ENCODE measurements around the gene TSPAN9. TPM values are rescaled to one million over a fixed set of nuclear protein-coding genes. Genes with fewer than 3 reads are reported as not detected.

The TSPAN9 gene
- polyA plus RNA-seq, 3 donors = 0.15 to 0.34 (median 0.25) TPM

DNA sequence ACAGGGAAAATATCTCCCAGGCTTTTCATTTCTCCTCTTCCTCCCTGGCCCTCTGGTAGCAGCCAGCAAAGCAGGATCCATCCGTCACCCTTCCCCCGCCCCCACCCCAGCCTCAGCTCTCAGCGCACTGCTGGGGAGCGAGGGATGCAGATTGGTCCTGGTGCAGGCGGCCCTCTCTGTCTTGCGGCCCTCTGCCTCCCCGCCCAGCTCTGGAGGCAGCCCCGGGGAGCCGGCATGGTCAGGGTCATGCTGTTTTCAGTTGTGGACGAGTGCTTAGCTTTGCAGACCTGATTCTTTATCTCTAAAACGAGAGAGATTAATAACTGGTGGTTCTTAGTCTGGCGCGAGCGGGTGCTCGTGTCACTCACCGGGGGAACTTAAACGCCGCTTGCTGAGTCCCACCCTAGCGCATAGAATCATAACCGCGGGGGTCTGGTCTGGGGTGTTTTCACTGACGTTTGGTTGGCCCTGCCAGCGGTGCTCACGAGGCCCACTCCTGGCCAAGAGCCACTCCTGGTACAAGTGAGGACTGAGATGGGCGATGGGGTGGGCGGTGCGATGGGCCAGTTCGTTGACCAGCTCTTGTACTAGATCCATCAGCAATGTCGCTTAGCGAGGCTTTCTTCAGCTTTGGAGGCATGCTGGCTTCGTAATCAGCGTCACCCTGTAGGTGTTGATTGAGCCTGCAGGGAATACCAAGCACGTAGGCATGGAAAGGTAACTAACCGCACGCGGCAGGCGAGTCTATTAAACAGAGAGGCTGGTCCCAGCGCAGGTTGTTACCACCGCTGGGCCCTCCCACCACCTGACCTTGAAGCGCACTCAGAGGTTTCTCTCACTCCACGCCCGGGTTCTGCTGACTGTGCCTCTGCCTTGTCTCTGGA lies 95.2 kb downstream of the TSPAN9 start:
- 90% methylated on average over 38 of the region's 42 CpGs for WGBS (ENCODE audit: insufficient coverage)
- no peak overlapping the region for H3K4me3 Mint-ChIP-seq

DNA sequence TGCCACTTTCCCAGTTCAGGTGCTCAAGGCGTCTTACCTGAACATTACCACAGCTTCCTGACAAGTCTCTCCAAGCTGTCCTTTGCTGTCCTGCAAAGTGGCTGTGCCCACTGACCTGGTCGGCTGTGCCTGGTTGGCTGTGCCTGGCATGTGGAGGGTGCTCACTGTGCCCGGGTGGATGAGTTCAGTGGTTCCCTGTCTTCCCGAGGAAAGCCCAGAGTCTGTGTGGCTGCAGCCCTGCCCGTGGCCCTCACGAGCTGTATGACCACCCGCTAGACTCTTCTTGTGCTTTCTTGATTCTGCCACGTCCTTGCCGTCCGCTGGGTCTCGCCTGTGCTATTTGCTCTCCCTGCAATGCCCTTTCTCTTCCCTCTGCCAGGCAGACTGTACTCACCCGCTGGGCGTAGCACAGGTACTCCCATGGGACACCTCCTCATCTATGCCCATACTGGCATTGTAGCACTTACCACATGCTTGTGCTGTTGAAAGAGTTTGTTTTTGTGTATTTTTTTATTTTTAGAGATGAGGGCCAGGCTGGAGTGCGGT lies 95.9 kb downstream of the TSPAN9 start:
- Mint-ChIP-seq H3K36me3 (no peaks in the 10 kb centered on the region), H3K27me3 (ENCODE audit: low read depth in 3 of 3) (peaks cover 12 to 24% (median 15%) of the 10 kb centered on the region in 3 donors), H3K9me3 (peaks cover 0 to 1% (median 0%) of the 10 kb centered on the region in 7 donors), H3K27ac (peak overlapping the region in 1 of 7 donors; percentile 14), H3K4me1 (no peaks in the 10 kb centered on the region), H3K4me3 (no peak overlapping the region)
- no peaks in the 10 kb centered on the region for H3K36me3 ChIP-seq (replicated peaks in 1 of 2; ENCODE audit: control insufficient read depth in 1 of 2, insufficient read depth in 2 of 2, low read length in 2 of 2)
- no peaks in the 10 kb centered on the region for H3K4me1 ChIP-seq (ENCODE audit: control insufficient read depth in 1 of 2, insufficient read depth in 2 of 2, low read length in 2 of 2)
- H3K79me2 ChIP-seq (ENCODE audit: insufficient read depth, low read length) = no peaks in the 10 kb centered on the region
- TF ChIP-seq, protein P1, sequence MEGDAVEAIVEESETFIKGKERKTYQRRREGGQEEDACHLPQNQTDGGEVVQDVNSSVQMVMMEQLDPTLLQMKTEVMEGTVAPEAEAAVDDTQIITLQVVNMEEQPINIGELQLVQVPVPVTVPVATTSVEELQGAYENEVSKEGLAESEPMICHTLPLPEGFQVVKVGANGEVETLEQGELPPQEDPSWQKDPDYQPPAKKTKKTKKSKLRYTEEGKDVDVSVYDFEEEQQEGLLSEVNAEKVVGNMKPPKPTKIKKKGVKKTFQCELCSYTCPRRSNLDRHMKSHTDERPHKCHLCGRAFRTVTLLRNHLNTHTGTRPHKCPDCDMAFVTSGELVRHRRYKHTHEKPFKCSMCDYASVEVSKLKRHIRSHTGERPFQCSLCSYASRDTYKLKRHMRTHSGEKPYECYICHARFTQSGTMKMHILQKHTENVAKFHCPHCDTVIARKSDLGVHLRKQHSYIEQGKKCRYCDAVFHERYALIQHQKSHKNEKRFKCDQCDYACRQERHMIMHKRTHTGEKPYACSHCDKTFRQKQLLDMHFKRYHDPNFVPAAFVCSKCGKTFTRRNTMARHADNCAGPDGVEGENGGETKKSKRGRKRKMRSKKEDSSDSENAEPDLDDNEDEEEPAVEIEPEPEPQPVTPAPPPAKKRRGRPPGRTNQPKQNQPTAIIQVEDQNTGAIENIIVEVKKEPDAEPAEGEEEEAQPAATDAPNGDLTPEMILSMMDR (IDR thresholded peaks at IDR 0.05) = no peak
- H3K4me3 ChIP-seq (replicated peaks in 1 of 3; ENCODE audit: low read depth in 2 of 3, low read length in 3 of 3) = no peak overlapping the region
- DNase-seq = no peak
- intact Hi-C loops (cut with micrococcal nuclease) = no loop called here
- 95% methylated on average over 11 of the region's 14 CpGs for WGBS (ENCODE audit: insufficient coverage)
- no peaks in the 10 kb centered on the region for H4K20me1 ChIP-seq (ENCODE audit: insufficient read depth, low read length)
- H3K4me2 ChIP-seq (replicated peaks; ENCODE audit: extremely low read depth, low read length, poor library complexity, severe bottlenecking) = no peak overlapping the region
- no peak overlapping the region for H3K9ac ChIP-seq (ENCODE audit: insufficient read depth, low read length, poor library complexity, severe bottlenecking)
- H3K27me3 ChIP-seq (ENCODE audit: control insufficient read depth in 2 of 2, insufficient read depth in 2 of 2, low read length in 2 of 2) = no peaks in the 10 kb centered on the region
- no peak overlapping the region for H2AFZ ChIP-seq (ENCODE audit: insufficient read depth, low read depth, low read length, poor library complexity, severe bottlenecking)
- no peak overlapping the region for H3K27ac ChIP-seq (ENCODE audit: low read depth in 1 of 2, low read length in 2 of 2)
- no peaks in the 10 kb centered on the region for H3K9me3 ChIP-seq (replicated peaks in 1 of 2; ENCODE audit: control insufficient read depth in 1 of 2, insufficient read depth in 1 of 2, low read length in 2 of 2)

More for the DNA sequence above, 95.2 kb downstream of the TSPAN9 start:
- H3K4me1 Mint-ChIP-seq = no peaks in the 10 kb centered on the region
- H3K27me3 Mint-ChIP-seq (ENCODE audit: low read depth in 3 of 3) = peaks cover 14 to 24% (median 15%) of the 10 kb centered on the region in 3 donors
- H3K9me3 Mint-ChIP-seq = peaks cover 0 to under 1% (median 0%) of the 10 kb centered on the region in 7 donors
- H4K20me1 ChIP-seq (ENCODE audit: insufficient read depth, low read length) = no peaks in the 10 kb centered on the region
- H3K9me3 ChIP-seq (replicated peaks in 1 of 2; ENCODE audit: control insufficient read depth in 1 of 2, insufficient read depth in 1 of 2, low read length in 2 of 2) = no peaks in the 10 kb centered on the region
- H3K36me3 ChIP-seq (replicated peaks in 1 of 2; ENCODE audit: control insufficient read depth in 1 of 2, insufficient read depth in 2 of 2, low read length in 2 of 2) = no peaks in the 10 kb centered on the region
- H3K79me2 ChIP-seq (ENCODE audit: insufficient read depth, low read length) = no peaks in the 10 kb centered on the region
- H3K4me1 ChIP-seq (ENCODE audit: control insufficient read depth in 1 of 2, insufficient read depth in 2 of 2, low read length in 2 of 2) = no peaks in the 10 kb centered on the region
- no peak overlapping the region for H3K4me3 ChIP-seq (replicated peaks in 1 of 3; ENCODE audit: low read depth in 2 of 3, low read length in 3 of 3)
- no peaks in the 10 kb centered on the region for H3K36me3 Mint-ChIP-seq
- H3K4me2 ChIP-seq (replicated peaks; ENCODE audit: extremely low read depth, low read length, poor library complexity, severe bottlenecking) = no peak overlapping the region
- H3K27ac ChIP-seq (ENCODE audit: low read depth in 1 of 2, low read length in 2 of 2) = no peak overlapping the region
- no peak overlapping the region for H3K9ac ChIP-seq (ENCODE audit: insufficient read depth, low read length, poor library complexity, severe bottlenecking)
- TF ChIP-seq, protein P1 (IDR thresholded peaks at IDR 0.05) = no peak
- H2AFZ ChIP-seq (ENCODE audit: insufficient read depth, low read depth, low read length, poor library complexity, severe bottlenecking) = no peak overlapping the region
- intact Hi-C loops (cut with micrococcal nuclease) = no loop called here
- H3K27ac Mint-ChIP-seq = peak overlapping the region in 1 of 7 donors; percentile 22
- no peak for DNase-seq
- H3K27me3 ChIP-seq (ENCODE audit: control insufficient read depth in 2 of 2, insufficient read depth in 2 of 2, low read length in 2 of 2) = no peaks in the 10 kb centered on the region
